HCEC 1CT (cell line): ENCODE results near the gene LARP4B.
"Not testable (repeated sequence)": the region's sequence is repeated elsewhere in the genome, so short reads cannot be mapped to it uniquely, and the experiment has no call there.

ENCODE experiments used
- DNase-seq: peaks from one replicate; pipeline ENCODE4 v3.0.0-alpha.2; 2017

Gene LARP4B

DNA sequence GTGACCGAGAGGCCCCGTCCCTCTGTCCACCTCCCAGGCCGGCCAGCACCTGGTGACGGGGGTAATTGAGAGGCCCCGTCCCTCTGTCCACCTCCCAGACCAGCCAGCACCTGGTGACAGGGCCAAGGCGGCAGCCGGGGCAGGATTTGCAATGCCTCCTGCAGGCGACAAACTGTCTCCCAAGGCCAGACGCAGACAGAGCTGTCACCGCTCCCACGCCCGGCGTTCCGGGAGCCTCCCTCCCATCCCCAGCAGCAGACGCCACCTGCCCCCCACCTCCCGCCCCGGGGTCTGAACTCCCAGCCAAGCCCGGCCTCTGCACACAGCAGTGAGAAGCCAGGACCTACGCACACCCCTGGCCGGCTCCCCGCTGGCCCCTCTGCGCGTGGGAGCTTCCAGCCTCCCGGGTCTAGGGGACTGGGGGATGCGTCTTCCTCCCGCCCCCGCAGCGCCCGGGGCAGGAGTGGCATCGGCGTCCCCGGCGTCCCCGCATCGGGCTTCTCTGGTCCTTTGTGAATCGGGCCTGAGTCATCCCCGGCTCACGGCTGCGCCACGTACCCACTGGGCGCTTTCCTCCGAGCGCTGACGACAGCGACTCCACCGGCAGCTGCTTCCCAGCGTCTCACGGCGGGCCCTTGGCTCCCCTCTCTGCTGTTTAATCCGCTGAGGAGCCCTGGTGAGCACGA, 147.0 kb downstream of the LARP4B start:
- peak; percentile 74 for DNase-seq

DNA sequence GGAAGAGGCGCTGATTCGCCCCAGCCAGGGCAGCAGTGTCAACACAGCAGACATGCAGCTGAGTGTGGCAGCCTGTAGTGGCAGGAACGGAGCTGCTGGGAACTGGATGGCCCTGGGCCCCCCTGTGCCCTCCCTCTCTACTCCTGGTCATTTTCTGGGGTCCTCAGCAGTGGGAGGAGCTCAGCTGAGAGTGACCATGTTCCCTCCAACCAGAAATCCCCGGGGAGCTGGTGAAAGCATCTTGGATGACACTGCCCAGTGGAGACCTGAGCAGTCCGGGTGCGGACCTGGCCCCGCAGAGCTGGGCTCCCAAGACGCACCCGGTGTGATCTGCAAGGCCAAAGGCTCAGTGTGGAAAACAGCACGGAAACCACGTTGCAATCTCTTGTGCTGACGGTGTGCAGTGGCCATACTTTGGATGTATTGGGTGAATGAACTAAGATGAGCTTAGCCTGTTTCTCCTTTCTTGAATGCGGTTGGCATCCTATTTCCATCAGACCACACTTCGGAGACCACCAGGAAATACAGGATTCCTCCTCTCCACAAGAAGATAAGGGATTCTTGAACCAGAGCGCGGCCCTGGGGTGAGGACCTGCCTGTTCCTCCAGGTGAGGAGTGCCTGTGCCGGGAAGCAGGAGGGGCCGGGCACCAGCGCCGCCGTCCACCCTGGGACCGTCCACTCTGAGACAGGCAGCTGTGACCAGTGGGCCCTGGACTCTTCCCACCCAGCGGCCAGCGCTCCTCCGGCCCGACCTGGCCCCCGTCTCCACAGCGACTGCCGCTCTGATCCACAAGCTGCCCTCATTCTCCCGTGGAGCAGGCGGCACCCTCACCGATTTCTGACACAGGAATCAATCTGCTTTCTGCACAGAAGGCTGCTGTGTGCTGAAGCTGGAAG, 148.5 kb downstream of the LARP4B start:
- DNase-seq: no peak

DNA sequence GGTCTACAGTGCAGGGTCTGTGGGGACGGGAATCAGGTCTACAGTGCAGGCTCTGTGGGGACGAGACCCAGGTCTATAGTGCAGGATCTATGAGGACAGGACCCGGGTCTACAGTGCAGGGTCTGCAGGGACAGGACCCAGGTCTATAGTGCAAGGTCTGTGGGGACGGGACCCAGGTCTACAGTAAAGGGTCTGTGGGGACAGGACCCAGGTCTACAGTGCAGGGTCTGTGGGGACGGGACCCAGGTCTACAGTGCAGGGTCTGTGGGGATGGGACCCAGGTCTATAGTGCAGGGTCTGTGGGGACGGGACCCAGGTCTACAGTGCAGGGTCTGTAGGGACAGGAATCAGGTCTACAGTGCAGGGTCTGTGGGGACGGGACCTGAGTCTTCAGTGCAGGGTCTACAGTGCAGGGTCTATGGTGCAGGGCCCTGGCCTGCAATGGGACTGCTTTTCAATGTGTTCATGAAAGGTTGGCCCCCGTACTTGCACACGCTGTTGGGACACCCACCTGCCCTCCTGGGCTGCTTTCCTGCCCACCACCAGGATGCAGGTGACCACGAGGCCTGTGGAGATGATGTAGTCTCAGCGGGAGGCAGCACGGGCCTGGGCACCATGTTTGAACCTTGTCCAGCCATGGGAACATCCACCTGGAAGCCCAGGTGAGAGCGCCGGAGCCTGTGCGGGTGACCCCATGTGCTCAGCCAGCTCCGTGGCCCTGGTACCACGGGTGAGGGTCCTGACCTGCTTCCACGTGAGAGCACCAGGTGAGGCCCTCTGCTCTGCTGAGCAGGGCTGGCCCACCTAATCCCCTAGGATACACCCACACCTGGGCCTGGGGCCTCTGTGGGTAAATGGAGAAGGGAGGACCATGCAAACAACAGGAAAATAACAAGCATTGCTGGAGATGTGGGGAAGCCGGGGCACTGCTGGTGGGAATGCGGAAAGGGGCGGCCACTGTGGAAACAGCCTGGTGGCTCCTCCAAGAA, 150.7 kb downstream of the LARP4B start:
- no peak for DNase-seq

DNA sequence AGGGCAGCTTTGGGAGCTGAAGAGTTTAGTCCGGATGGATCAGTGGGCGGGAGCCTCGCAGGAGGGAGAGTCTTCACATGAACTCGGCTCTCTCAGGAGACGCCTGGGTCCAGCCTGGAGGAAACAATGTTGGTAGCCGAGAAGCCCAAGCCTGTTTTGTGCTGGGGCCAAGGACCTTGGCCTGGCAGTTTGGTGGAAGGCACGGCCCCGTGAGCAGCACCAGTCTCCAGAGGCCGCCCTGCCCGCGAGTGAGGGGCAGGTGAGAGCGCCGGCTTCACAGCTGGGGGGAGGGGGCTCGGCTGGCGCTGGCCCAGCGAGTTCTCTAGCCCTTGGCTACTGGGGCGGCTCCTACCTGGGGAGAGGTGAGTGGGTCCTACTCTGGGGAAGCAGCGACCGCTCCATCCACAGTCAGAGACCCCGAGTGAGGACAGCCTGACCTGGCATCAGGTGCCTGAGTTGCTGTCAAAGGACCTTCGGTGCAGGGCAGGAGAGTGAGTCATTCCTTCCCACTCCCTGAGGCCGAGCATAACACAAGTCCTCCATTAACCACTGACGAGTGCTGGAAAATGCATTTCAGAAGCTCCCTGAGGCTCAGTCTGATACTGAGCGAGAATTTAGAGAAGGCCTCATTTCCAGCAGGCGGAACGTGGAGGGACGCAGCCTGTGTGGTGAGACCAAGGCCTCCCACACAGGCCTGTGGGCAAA, 152.7 kb downstream of the LARP4B start:
- DNase-seq: no peak

DNA sequence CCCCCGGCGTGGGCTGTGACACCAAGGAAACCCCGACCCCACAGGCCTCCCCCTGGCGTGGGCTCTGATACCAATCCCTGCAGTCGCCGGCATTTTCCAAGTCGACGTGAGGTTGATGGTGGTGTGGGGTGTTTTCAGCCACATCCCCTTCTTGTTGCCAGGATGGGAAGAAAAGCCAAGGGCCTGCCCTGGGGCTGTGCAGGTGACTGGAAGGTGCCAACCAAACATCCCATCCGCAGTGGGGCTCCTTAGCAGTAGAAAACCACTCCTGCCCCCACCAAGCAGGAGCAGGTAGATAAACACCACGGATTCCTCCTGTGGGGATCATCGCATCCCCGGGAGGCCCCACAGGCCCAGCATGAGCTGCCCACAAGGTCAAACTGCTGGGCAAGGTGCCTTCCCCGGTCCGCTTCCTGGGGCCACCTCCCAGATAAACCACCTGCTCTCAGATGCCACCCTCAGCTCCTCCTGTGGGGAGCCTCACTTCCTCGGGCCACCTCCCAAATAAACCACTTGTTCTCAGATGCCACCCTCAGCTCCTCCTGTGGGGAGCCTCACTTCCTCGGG, 153.5 kb downstream of the LARP4B start:
- DNase-seq: no peak

DNA sequence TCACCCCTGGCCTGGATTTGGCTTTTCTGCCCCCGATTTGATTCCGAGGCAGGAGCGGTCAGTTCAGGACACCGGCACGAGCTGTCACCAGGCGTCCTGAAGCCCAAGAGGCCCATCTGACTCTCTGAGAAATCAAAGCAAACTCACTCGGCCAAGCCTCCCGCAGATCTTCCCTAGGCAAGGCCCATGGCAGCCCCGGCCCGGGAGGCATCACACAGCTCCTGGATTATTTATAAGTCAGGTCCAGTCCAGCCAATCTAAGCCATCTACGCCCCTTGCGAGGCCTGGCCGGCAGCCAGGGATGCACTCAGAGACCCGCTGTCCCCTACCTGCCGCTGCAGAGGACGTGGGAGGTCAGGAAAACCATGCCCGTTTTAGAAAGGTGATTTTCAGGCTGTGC, 154.7 kb downstream of the LARP4B start:
- no peak for DNase-seq

DNA sequence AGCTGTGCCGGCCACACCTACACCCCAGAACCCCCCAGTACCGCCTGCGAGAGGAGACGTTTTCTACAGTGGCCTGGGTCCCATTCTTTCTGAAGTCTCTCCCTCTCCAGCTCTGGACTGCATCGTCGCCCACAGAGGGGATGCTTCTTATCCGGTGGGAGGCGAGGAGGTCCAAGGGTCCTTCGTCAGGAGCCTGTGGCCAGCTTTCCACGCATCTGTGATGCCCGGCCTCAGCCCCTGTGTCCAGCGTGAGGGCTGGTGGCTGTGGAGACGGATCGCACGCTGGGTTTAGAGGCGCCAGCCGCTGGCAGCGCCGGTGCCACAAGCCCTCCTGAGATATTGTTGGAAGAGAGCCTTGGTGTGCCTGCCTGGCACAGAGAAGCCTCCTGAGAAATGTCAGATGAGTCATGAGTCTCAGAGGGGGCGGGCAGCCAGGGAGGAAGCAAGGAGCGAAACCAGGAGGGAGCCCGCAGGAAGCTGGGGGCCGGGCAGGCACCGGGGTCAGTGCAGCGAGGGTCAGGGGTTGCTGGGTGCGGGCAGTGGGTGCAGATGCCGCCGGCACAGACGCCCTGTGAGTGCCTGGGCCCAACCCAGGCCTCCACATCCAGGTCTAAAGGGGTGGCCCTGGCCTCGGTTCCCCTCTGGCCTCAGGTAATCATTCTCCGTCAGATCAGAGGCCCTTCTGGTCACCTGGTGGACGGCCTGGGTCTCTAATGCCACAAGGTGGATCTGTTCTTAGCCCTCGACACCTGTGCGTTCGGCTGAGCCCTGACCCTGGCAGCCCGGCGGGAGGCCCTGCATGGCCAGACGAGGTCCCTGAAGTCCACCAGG, 156.0 kb downstream of the LARP4B start:
- DNase-seq: no peak

DNA sequence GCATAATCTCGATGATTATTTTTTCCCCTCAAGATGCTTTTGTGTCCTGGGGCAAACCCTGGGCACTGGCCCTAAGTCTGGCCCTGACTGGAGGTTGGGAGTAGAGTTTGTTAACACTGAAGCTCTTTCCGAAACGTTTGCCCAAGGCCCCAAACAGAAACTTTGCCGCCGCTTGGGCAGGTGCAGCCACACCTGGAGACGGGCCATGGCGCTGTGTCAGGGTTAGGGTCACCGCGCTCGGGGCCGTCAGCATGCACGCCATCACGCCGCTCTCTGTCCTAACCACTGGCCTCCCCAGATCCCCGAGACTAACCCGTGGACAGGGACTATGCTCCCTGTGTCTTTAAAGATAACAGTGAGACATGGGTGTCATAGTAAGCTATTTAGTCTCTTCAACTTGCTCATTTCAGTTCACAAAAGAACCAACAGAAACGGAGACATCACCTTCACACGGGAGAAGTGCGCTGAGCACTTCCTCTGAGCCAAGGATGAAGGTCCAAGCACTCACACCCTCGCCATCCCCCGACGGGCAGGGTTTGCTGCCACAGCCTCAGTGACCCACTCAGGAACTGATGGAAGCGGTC, 156.8 kb downstream of the LARP4B start:
- no peak for DNase-seq

DNA sequence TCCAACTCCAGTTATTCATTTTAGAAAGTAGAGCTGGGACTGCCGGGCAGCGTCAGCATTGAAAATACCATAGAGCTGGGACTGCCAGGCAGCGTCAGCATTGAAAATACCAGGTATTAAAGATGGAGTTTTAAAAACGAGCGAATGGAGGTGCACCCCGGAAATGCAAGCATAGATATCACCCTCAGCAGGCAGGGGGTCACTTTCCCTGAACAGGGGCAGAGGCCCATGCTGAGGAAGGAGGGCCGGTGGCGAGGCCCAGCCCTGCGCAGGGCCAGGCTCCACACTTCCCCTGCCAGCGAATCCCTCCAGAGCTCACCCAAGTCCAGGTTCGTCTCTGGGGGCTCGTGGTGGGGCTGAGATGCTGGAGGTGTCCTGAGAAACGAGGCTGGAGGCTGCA, 157.3 kb downstream of the LARP4B start:
- DNase-seq: no peak

DNA sequence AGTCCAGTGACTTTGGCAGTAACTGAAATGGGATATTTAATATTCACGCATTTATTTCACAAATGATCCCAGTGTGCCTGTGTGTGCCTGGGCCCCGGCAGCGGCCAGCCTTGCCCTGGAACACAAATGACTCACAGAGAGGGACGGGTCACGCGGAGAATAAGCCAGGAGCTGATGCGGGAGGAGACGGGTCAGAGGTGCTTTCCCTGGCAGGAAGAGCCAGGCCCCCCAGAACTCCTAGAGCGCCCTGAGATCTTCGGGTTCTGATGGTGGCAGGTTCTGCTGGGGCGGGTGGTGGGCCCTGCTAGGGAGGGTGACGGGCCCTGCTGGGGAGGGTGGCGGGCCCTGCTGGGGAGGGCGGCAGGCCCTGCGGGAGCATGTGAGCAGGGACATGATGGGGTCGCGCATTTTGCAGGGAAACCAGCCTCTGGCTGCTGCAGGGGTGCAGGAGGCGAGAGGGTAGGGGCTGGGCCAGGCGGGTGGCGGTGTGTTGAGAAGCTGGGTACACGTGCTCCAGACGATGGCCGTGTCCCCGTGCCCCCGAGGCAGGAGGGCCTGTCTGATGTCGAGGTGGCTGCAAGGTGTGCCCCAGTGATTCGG, 157.8 kb downstream of the LARP4B start:
- DNase-seq: no peak

DNA sequence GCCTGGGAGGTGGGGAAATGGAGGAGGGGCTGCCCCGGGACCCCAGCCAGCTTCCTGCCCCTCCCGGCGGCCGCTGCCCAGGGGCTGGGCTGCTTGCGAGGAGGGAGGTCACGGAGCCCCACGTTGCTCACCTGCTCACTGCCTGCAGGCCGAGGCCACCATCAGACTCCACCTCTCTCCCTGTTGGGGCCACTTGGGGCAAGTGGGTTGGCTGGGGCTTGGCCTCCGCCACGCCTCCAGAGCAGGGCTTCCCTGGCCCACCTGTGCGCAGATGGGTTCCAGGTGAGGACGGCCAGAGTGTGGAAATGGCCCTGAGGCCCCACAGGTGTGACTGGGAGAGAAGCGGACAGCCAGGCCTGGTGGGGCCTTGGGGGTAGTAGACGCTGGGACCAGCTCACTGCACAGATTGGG, 159.3 kb downstream of the LARP4B start:
- no peak for DNase-seq

DNA sequence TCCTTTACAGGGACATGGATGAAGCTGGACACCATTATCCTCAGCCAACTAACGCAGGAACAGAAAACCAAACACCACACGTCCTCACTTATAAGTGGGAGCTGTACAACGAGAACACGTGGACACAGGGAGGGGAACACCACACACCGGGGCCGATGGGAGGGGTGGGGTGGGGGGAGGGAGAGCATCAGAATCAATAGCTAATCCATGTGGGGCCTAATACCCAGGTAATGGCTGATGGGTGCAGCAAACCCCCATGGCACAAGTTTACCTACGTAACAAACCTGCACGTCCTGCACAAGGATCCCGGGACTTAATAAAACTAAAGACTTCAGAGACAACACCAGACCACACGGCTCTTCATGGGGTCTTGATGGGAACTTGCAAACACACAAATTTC, 159.9 kb downstream of the LARP4B start:
- no peak for DNase-seq

DNA sequence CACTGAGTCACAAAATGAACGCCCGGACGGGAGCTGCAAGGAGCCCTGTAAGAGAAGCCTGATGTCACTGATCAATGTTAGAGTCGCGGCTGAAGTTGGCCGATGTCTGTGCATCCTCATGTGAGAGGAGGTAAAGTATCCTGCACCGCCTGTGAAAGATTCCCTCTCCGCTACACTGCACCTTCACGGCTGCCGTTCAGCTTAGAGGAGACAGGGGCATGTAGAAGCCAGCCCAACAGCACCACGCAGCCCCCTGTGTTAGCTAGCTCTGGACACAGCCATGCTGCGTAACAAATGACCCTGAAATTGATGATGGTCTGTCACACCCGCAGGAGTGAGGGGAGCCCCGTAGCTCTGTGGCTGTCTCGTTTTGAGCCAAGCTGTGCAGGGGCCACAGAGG, 160.5 kb downstream of the LARP4B start:
- no peak for DNase-seq

DNA sequence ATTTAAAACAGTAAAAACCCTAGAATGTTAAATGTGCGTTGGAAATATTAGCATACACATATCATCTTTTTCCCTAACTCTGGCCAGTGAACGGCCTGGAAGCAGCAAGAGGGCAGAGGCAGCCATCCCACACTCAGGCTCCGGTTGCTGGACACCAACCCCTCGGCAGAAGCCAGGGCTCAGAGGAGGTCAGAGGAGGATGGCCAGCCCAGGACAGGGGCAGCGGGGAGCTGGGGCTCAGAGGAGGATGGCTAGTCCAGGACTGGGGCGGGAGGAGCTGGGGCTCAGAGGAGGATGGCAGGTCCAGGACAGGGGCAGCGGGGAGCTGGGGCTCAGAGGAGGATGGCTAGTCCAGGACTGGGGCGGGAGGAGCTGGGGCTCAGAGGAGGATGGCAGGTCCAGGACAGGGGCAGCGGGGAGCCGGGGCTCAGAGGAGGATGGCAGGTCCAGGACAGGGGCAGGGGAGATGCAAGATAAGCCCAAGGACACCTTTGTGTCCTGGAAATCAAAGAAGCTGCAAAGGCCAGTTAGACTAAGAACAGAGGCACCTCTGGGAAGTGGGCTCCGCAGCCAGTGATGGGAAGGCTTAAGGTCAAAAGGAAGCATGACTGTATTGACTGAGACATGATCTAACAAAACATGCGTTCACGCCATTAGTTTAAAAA, 161.3 kb downstream of the LARP4B start:
- DNase-seq: not testable (repeated sequence)

DNA sequence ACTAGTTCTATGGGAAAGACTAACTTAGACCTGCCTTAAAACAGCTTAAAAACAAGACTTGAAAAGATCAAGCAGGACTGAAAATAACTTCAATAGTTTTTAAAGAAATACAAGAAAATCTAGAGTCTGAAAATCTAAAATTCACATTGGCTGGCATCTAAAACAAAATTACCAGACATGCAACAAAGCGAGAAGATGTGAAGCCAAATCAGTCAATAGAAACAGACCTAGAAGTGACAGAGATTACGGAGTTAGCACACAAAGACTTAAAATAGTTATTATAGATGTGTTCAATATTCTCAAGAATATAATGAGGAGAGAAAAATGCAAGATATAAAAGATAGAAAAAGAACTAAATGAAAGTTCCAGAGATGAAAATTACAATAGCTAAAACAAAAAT, 163.7 kb downstream of the LARP4B start:
- no peak for DNase-seq

DNA sequence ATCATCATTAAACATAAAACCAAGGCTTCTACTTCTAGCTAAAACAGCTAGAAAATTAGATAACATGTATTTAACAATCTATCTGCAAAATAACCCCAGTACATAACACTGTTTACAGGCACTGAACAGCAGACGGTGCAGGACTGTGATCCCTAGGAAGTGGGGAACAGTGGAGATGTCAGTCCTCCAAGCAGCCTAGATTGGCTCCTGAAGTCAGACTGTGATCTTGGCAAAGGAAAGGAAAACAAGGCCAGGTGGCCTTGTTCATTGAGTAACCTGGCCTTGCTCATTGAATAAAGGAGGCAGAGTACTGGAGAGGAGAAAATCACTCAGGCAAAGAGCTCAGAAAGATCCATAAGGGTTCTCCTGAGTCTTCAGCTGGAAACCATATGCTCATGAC, 164.3 kb downstream of the LARP4B start:
- DNase-seq: no peak

DNA sequence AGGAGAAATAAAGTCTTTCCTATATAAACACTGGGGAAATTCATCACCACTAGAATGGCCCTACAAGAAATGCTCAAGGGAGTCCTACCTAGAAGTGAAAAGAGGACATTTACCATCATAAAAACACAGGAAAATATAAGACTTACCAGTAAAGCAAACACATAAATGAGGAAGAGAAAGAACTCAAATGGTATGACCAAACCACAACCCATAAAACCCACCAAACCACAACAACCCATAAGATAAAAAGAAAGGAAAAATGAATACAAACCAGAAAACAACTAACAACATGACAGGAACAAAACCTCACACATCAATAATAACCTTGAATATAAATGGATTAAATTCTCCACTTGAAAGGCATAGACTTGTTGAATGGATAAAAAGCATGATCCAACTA, 170.1 kb downstream of the LARP4B start:
- DNase-seq: no peak

DNA sequence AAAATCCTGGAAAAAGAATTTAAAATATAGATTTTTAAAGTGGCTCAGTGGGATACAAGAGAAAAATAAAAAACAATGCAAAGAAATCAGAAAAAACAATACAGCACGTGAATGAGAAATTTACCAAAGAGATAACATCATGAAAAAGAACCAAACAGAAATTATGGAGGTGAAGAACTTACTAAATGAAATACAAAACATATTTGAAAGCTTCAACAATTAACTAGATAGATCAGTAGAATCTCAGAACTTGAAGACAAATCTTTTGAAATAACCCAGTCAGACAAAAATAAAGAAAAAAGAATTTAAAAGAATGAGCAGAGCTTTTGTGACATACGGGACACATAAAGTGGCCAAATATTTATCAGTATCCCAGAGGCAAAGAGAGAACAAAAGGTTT, 170.9 kb downstream of the LARP4B start:
- DNase-seq: no peak

DNA sequence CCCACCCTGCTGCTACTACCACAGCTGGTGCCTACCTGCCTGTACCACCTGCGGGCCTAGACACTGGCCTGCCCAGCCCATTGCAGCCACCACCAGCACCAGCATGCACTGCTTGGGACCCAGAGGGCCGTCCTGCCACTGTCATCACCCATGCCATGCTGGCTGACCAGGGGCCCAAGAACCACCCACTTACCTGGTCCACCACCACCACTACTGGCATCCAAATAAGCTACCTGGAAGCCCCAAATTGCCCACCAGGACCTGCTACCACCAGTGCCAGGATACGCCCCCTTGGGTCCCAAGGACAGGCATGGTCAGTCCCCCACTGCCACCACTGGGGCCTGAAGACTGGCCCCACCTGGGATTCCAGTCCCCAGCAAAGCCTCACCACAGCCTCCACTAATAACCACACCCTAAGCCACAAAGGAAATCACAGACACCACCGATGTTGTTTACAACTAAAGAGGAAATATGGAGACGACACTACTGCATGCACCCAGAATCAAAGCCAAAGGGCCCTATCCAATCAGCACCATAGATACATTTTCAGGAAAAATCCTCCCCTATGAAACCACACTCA, 171.5 kb downstream of the LARP4B start:
- DNase-seq: no peak
